ENCODE data around the gene AP3S1.
"Not testable (repeated sequence)": the region's sequence is repeated elsewhere in the genome, so short reads cannot be mapped to it uniquely, and the experiment has no call there.

AP3S1 gene

DNA sequence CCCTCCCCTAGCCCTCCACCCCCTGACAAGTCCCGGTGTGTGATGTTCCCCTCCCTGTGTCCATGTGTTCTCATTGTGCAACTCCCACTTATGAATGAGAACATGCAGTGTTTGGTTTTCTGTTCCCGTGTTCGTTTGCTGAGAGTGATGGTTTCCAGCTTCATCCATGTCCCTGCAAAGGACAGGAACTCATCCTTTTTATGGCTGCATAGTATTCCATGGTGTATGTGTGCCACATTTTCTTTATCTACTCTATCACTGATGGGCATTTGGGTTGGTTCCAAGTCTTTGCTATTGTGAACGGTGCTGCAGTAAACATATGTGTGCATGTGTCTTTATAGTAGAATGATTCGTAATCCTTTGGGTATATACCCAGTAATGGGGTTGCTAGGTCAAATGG lies 35.6 kb downstream of the AP3S1 start:
- not testable (repeated sequence) for DNase-seq

DNA sequence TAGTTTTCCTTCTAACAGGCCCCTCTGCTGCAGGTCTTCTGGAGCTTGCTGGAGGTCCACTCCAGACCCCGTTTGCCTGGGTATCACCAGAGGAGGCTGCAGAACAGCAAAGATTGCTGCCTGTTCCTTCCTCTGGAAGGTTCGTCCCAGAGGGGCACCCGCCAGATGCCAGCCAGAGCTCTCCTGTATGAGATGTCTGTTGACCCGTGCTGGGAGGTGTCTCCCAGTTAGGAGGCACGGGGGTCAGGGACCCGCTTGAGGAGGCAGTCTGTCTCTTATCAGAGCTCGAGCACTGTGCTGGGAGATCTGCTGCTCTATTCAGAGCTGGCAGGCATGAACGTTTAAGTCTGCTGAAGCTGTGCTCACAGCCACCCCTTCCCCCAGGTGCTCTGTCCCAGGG lies 40.7 kb downstream of the AP3S1 start:
- not testable (repeated sequence) for DNase-seq

DNA sequence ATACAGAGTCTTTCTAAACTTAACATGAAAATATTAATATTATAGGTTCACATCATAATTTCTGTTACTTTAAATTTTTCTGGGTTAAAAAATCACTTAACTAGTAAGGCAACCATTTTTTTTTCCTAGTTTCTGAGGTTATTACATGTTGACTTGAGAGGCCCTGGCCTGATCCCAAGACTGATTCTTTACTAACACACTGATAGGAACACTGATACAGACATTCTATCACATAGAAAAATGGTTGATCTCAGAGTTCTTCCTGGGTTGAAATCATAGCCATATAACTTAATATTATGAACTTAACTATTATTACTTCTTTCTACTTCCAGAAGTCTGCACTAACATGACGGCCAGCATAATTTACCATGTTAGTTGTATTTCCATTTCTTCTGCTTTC lies 43.0 kb downstream of the AP3S1 start:
- DNase-seq: no peak

DNA sequence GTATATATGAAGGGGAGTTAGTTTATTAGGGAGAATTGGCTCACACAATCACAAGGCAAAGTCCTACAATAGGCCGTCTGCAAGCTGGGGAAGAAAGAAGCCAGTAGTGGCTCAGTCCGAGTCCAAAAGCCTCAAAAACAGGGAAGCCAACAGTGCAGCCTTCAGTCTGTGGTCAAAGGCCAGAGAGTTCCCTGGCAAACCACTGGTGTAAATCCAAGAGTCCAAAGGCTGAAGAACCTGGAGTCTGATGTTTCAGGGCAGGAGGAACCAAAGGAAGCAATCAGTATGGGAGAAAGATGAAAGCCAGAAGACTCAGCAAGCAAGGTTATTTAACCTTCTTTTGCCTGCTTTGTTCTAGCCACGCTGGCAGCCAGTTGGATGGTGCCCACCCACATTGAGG lies 43.5 kb downstream of the AP3S1 start:
- DNase-seq: not testable (repeated sequence)

DNA sequence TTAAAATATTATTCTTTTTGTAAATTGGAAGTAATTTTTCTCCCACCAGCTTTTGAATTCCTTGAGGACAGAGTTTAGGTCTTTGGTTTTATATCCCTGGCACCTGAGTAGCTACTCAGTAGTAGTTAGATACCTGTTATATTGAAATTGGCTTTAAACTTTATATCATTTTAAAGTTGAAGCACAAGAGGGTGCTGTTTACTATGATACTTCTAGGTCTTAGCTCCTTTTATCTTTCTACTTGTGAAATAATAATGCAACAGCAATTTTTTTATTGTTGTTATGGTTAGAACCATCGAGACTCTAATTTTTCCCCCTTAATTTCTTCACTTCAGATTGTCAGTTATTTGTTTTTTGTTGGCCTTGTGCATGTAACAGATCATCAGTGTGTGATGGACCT lies 46.3 kb downstream of the AP3S1 start:
- no peak for DNase-seq

DNA sequence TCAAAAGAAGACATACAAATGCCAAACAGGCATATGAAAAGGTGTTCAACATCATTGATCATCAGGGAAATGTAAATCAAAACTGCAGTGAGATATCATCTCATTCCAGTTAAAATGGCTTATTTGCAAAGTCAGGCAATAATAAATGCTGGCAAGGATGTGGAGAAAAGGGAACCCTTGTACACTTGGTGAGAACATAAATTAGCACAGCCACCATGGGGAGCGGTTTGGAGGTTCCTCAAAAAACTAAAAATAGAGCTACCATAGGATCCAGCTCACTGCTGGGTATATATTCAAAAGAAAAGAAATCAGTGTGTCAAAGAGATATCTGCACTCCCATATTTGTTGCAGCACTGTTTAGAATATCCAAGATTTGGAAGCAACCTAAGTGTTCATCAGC lies 50.3 kb downstream of the AP3S1 start:
- no peak for DNase-seq

DNA sequence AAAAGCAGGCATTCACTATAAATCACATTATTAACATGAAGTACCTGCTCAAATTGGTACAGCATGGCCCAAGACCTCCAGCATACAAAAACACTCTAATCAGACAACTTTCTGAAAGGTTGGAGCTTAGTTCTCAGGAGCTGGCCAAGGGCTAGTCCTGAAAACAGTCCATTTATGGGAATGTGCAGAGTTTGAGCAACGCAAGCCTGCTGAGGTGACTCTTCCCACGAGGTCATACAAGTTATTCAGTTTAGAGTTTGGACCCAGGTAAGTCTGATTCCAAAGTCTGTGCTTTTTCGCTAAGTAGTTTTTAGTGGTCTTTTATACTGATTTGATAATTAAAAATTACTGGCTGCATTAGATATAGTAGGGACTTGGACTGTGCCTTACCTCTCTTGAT lies 52.6 kb downstream of the AP3S1 start:
- DNase-seq: no peak

DNA sequence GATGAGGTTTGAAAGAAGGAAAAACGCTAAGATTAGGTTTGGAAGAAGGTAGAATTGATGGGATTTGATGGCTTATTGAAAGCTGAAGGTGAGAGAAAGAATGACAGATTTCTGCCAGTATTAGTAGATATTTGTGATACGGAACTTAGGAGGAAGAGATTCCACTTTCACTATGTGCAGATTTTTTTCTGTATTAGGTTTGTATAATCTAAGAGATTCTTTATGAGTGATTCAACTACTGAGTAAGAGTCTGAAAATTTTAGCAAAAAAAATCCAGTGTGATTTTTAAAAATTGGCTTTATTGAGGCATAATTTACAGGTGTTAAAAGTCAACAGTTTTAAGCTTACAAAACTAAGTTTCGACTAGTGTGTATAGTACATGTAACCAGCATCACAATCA lies 54.1 kb downstream of the AP3S1 start:
- DNase-seq: no peak

DNA sequence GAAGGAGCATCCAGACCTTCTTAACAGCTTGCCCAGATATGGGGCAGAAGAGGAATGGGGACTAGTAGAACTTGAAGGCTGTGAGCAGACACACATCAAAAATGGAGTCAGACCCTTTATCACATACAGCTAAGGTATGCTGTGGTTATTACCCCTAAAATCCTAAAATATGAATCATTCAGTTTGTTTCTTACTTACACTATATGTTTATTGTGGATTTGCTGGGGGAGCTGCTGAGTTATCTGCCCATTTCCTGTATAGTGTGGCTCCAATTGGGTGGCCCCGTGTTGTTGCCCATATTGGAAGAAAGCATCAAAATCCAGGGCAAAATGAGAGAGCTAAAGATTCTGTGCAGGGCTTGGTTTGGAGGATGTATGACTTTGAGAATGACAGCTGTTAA lies 56.9 kb downstream of the AP3S1 start:
- no peak for DNase-seq

DNA sequence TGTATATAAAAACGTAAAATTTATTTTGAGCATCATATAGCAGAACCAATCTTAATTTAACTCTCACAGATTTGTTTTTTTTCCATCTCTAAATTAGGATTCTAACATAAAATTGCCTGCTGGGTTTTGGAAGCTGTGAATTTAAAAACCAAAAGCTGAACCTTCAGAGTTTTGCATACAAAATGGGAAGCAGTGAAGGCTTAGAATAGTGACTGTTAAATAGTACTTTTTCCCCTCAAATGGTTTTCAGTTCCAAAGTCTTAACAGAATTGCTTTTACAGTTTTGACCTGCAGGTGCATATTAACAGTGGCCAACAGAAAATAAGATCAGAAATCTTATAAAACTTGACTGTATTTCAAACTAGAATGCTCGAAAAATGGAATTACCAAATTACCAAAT lies 65.4 kb downstream of the AP3S1 start:
- no peak for DNase-seq

DNA sequence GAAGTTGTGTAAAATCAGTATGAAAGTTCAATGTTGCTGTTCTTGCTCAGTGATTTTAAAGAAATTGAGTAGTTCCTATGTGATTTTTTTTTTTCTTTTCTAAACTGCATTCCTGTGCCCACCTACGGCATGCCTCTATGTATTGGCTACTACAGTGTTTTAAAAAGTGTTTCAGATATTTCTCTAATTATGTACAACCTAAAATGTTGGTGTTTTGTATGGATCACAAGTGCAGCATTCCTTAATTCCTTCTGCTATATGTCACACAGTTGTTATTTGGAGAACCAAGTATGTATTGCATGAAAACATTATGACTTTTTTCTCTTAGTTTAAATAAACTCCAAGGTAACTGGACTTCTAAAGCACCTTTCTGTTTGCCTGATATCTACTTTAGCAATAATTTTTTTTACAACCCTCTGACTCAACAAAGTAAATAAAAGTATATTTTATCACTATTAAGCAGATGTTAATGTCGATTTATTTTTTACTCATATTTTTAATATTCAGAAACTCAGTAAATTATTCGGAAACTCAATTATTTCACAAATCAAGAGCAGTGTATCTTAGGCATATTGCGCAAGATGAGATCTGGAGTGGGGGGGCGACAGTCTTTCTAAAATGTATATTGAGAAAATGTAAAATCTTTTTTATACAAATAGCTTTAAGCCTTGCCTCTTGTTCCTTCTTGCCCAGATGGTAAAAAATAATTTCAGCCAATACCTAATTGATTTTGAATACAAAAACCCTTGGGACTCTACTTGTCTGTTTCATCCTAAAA lies 72.1 kb downstream of the AP3S1 start:
- DNase-seq: not testable (repeated sequence)

DNA sequence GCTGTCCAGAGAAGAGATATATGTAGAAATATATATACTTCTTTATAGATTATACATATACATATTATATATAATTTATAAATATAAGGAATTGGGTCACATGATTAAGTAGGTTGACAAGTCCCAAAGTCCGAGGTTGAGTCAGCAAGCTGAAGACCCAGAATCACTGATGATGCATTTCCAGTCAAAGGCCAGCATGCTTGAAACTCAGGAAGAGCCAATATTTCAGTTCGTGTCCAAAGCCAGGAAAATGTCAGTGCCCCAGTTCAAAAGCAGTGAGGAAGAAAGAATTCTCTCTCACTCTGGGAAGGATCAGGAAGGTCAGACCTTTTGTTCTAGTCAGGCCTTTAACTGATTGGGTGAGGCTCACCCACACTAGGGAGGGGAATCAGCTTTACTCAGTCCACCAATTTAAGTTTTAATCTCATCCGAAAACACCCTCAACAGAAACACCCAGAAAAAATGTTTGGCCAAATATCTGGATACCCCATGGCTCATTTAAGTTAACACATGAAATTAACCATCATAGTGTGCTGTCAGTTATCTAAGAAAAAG lies 78.5 kb downstream of the AP3S1 start:
- DNase-seq: no peak

DNA sequence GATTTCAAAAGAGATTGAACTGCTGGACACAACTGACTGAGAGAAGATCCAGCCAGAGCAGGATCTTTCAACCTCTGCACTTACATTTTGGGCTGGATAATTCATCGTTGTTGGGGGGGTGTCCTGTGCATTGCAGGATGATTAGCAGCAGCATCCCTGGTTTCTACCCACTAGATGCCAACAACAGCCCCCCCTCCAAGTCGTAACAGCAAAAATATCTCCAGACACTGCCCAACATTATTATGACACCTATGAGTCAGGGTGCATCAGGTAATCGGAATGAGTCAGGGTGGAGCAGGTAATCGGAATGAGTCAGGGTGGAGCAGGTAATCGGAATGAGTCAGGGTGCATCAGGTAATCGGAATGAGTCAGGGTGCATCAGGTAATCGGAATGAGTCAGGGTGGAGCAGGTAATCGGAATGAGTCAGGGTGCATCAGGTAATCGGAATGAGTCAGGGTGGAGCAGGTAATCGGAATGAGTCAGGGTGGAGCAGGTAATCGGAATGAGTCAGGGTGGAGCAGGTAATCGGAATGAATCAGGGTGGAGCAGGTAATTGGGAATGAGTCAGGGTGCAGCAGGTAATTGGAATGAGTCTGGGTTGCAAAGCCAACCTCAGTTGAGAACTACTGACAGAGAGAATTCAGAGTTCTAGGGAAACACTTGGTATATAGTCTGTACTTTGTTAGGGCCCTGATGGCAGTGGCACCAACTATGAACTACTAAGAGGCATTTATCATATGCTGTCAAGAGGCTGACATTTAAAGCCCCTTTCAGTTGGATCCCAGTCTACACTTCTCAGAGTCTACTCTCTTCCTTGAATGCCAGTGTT lies 87.1 kb downstream of the AP3S1 start:
- not testable (repeated sequence) for DNase-seq

DNA sequence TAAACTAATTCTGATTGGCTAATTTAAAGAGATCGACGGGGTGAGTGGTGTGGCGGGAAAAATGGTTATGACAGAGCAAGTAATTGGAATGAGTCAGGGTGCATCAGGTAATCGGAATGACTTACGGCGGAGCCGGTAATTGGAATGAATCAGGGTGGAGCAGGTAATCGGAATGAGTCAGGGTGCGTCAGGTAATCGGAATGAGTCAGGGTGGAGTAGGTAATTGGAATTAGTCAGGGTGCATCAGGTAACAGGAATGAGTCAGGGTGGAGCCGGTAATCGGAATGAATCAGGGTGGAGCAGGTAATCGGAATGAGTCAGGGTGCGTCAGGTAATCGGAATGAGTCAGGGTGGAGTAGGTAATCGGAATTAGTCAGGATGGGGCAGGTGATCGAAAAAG lies 88.4 kb downstream of the AP3S1 start:
- DNase-seq: not testable (repeated sequence)

DNA sequence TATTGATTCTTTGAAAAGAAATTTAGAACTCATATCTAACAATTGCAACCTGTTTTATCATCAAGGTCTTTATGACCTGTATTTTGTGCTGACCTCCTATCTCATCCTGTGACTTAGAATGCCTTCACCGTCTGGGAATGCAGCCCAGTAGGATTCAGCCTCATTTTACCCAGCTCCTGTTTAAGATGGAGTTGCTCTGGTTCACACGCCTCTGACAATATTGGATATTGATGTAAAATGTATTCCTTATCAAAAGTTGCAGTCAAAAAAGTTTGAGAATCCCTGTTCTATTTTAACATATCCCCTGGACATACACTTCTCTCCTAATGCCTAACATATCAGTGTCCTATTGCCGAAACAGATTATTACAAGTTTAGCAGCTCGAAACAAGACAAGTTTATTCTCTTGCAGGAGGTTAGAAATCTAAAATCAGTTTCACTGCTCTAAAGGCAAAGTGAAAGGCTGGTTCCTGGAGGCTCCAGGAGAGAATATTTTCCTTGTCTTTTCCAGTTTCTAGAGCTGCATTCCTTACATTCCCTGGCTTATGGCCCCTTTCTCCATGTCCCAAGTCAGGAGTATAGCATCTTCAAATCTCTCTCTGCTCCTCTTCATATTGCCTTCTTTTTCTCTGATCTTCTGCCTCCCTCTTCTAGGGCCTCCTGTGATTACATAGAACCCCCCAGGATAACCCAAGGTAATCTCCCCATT lies 89.0 kb downstream of the AP3S1 start:
- no peak for DNase-seq

DNA sequence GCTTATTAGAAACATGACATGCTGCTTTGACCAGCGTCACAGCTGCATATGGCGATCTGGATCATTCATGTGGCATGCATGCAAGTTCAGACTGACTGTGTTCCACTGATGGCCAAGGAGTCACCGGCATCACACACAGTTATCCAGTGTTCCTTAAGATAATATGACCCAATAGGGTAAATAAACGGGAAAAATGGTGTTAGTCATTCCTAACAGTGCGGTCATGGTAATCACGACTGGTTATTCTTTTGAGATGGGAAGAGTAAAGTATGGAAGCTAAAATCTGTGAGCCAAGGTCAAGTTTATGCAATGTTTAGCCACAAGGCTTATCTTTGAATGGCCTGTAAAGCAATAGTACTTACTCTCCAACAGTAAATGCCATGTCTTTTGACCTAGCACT lies 91.3 kb downstream of the AP3S1 start:
- DNase-seq: no peak

DNA sequence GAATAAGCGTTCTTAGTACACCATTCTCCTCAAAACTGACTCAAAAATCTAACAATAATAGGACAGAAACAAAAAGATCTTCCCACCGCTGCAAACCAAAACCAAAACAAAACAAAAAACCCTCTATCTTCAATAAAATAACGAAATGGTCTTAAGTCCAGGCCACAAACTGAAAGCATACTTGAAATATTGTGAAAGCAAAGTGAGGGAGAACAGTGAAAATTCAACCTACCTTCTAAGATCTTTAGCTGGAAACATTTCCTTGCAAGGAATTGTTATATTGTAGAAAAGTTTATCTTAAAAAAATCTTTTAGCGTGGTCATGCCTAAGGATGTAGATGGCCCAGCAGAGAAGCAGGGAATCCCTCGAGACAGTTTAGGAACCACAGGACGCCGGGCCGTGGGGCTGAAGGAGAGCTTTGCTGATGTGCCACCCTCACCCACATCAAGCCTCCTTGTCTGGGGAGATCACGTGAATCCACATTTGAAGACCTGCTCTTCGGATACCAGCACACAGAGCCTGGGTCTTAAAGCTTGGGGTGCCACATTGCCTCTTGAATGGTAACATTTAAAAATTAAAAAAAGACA lies 92.7 kb downstream of the AP3S1 start:
- DNase-seq: no peak

DNA sequence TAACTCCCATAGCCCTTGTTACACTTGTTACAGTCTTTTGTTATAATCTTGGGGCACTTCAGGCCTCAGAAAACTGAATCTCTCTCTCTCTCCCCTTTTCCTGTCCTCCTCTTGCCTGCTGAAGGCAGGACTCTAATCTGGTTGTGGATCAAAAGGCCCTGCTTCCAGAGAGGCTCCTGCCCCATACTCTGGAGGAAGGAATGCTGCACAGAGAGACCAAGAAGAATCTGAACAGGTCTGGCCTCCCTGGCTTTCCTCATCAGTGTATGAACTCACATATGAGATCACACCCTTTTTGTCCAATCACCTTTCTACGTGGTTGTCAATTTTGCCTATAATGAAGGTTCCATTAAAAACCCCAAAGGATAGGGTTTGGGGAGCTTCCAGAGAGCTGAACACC lies 94.3 kb downstream of the AP3S1 start:
- DNase-seq: no peak

DNA sequence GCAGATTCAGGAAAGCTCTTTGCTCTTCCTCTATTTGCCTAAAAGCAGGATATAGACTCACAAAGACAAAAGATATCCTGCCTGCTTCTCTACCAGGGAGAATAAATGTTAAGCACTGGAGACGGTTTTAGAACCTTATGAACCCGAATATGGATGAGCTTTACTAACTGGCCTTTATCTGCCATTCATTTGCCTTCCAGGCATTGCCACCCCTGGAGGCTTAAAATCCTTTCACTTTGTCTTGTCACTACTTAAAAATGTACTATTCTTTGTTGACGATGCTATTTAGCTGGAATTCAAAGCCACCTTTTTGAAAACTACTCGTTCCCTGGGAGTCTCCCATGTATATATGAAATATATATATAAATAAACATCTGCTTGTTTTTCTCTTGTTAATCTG lies 97.3 kb downstream of the AP3S1 start:
- no peak for DNase-seq

DNA sequence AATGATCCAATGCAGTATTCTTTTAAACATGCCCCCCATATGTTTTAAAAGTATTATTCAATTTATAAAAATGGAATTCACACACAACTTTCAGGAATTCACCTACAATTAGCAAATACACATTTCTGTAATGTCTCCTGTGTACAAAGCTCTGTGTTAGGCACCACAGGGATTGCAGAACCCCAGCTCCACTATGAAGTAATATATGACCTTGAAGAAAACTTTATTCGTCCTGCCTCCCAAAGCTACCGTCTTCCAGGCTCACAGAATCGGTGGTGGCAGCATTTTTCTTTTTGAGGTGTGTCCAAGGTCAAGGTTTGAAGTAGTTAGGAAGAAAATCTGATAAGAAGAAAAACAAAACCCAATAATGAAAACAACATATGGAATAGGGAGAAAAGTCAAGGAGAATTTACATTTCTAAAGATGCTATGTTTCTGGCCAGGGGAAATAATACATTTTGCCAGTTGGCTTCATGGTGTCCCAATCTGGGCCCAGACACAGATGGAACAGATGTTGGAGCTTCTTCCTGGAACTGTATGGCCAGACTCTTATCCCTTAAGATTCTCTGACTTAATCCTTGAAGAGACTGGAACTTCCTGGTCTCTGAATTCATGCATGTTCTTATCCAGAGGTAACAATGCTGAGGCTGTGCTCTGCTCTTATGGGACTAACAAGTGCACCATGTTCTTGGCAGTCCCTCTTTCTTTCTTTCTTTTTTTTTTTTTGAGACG lies 98.5 kb downstream of the AP3S1 start:
- DNase-seq: peak; percentile 64

DNA sequence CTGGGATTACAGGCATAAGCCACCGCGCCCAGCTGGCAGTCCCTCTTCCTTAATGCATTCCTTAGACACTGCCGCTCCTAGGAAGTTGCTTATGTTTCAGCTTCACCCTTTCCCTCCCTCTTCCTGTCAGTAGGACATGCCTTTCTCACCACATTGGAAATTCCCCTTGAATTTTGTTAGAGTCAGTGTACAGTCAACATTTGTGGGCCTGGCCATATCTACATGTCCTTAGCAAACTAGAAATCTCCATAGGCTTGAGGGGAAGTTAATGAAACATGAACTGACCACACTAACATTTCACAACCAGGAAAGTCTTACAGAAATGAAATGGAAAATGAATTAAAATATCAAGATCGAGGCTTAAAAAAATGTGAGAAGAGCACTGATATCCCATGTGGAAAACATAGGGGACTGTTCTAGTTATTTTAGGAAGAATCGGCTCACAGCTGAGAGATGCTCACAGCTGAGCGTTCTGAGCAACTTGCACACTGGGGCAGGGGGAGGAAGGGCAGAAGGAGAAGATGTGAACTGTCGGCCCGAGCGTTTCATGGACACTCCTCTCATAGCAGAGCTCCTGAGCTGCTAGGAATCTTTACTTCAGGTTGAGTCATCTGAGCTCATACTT lies 99.4 kb downstream of the AP3S1 start:
- DNase-seq: peak; percentile 41

DNA sequence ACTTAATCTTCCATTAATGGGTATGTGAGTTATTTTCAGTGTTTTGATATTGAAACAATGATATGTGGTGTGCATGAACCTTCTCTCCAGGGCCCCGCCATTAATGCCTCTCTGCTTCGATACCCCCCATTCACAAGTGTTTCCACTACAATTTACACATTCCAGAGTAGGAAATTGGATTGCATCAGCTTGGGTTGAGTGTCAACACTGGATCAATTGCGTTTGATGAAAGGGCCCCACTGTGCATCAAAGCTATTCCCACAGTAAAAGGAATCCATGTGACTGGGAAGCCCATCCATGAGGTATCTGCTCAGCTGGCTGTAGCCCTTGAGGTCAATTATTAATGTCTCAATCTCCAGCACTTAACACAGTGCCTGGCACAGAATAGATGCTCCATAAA lies 102.8 kb downstream of the AP3S1 start:
- no peak for DNase-seq

Measured in femur (tissue), 1 donor.